Hematopoietic multipotent progenitor cell treated with erythropoietin and hydrocortisone succinate and interleukin-3 and kit ligand, for 17 days (in vitro differentiated cells): Measurements from ENCODE around the gene SRL.
"Not testable (repeated sequence)": the region's sequence is repeated elsewhere in the genome, so short reads cannot be mapped to it uniquely, and the experiment has no call there.

Source experiments
- DNase-seq: peaks from one replicate; pipeline ENCODE4 v3.0.0-alpha.2; 2015; ENCODE audit warnings: low spot score

The SRL gene

DNA sequence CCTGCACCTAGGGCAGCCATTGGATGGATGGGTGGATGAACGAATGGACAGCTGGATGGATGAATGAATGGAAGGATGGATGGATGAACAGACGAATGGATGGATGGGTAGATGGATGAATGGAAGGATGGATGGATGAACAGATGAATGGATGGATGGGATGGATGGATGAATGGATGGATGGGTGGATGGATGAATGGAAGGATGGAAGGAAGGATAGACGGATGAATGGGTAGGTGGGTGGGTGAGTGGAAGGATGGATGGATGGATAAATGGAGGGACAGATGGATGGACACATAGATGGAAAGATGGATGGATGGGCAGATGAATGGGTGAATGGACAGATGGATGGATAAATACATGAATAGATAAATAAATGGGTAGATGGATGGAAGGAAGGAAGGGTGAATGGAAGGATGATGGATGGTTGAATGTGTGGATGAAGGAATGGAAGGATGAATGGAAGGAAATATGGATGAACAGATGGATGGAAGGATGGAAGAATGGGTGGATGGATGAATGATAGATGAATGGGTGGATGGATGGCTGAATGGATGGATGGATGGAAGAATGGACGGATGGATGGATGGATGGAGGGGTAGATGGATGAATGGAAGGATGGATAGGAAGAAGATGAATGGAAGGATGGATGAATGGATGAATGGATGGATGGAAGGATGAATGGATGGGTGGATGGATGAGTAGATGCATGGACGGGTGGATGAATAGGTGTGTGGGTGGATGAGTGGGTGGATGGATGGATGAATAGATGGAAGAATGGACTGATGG lies 15.4 kb downstream of the SRL start:
- no peak for DNase-seq

DNA sequence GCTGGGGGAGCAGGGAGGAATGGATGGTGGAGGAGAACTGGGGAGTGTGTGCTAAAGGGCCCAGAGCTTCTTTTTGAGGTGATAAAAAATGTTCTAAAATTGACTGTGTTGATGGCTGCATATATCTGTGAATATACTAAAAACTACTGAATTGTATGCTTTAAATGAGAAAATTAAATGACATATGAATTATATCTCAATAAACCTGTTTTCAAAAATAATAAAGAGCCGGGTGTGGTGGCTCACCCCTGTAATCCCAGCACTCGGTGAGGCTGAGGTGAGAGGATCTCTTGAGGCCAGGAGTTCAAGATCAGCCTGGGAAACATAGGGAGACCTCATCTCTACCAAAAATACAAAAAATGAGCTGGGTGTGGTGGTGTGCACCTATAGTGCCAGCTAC lies 16.8 kb downstream of the SRL start:
- no peak for DNase-seq

DNA sequence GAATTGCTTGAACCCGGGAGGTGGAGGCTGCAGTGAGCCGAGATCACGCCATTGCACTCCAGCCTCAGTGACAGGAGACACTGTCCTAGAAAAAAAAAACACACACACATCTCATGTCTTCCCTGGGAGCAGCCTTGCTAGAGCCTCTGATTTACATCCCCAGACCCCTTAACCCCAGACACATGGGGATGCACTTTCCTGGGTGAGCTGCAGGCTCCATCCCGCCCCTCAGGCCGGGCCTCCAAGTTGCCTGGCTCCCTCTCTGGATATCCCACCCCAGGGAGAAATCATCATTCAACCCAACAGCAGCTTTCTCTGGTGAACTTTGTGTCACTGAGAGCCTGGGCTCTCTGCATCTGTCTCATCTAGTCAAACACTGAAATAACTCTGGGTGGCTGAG lies 21.5 kb downstream of the SRL start:
- no peak for DNase-seq

DNA sequence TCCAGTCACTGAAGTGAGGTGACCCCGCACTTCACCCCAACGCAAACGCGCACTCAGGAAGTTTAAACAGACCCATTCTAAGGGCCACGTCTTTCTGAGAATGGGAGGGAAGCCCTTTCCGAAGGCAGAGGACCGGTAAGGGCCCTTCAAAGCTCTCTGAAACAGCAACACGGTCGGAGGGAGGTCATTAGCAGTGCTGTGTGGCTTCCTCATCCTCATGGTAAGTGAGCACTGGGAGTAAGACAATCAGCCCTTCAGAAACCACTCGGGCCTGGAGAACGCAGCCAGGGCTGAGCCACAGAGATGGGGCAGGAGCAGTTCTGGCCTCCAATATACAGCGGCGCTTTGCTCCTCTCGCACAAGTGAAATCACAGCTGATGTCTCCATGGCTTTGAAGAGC lies 23.7 kb downstream of the SRL start:
- DNase-seq: no peak

DNA sequence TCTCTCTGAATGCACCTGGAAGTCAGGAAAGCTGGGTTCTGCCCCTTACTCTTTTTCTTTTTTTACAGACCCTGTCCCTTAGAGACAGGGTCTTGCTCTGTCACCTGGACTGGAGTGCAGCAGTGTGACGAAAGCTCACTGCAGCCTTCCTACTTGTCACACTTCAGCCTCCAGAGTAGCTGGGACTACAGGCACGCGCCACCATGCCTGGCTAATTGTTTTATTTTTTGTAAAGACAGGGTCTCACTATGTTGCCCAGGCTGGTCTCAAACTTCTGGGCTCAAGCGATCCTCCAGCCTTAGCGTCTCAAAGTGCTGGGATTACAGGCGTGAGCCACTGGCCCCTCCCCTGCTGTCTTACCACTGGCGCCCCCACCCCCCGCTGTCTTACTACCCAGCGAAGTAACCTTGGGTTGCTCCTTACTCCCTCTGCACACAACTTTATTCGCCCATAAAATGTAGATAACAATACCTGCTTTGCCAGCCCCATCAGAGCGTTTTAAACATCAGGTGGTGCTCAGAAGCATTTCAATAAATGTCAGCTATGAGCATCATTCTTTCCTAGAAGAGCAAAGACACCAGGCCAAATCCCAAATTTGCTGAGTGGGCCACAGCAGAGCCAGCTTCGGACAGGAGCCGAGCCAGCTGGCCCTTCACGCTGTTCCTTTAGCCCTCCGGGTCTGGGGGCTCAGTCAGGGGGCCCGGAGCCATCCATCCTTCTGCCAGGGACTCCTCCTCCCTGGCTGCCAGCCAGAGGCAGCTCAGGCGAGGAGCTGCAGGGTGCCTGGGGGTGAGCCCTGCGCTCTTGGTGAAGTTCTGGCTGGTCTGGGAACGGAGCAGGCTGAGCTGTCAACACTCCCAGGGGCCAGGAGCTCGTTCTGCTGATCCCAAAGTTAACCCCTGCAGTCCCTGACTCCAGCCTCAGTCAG lies 24.4 kb downstream of the SRL start:
- DNase-seq: no peak

DNA sequence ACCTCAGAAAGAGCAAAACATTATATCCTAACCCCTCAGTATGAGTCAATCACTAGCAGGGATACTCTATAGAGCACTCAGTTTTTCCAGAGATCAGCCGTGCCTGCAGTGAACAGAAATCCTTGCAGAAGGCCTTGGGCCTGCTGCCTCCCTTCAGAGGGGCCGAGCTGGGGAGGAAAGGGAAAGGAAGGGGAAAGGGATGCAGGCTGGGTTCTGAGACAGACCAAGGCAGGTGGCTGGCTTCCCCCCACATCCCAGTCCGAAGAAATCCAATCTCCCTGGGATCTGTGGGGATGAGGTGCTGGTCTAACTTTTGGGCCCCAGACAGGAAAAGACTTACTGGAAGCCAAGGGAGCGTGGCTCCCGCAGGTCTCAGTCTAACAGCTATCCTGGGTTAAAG lies 25.3 kb downstream of the SRL start:
- no peak for DNase-seq

DNA sequence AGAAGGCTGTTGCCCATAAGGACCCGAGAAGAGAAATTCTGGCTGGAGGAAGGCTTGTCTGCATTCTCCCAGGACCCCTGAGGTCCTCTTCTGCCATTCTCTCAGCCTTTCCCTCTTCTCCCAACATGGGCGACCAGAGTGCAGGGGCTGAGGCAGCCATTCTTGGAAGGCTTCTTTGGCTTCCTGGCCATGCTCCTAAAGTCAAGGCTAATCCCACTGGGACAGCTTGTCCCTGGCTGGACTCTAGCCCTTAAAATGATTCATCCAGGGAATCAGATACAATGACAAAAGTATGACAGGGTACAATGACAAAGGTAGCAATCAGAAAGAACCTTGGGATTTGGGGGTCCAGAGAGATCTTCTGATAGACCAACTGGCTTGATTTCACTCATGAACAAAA lies 26.8 kb downstream of the SRL start:
- no peak for DNase-seq

DNA sequence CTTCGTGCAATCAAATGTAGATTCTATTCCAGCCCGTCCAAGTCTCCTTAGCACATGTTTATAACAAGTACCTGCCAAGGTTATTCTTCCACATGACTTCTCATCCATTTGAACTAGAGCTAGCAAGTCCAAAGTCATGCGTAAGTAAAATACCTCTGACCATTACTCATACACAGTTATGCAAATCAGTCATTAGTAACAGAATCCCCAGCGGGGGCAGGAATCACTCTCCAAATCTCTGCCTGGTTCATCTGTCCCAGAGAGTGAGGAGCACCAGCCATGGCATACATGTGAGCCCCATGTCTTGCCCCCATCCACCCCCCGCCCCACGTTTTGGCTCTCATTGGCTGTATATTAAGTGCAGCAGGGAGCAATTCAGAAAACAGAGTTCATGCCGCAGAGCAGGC lies 27.7 kb downstream of the SRL start:
- no peak for DNase-seq

DNA sequence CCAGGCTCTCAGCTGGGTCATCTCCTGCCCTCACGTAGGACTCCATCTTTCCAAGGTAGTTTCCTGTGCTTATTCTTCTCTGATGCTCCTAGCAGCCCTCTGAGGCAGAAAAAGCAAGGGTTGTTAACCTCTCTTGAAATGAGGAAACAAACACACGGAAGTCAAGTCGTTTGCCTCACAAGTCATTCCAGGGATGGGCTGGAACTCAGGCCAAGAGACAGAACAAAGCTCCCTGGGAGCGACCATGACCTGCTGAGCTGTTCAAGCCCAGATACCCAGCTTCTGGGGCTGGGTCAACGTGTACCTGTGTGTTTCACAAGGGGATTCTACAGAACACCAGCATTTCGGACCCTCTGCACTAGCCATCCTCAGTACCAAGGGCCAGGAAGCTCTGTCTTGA lies 28.1 kb downstream of the SRL start:
- no peak for DNase-seq

DNA sequence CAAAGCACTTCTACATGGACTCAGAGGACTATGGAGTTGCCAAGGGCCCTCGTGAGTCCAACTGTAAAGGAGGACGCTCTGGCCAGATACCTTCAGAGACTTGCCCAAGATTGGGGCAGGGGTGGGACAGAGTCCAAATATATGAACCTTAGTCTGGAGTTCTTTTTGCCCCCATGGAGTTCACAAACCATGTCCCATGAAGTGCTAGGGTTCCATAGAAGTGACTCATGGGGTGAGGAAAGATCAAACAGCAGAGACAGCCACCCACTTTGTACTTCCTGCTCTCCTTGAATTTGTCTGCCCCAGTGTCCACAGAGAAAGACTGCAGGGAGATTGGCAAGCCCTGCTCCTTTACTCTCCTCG lies 29.0 kb downstream of the SRL start:
- DNase-seq: no peak

DNA sequence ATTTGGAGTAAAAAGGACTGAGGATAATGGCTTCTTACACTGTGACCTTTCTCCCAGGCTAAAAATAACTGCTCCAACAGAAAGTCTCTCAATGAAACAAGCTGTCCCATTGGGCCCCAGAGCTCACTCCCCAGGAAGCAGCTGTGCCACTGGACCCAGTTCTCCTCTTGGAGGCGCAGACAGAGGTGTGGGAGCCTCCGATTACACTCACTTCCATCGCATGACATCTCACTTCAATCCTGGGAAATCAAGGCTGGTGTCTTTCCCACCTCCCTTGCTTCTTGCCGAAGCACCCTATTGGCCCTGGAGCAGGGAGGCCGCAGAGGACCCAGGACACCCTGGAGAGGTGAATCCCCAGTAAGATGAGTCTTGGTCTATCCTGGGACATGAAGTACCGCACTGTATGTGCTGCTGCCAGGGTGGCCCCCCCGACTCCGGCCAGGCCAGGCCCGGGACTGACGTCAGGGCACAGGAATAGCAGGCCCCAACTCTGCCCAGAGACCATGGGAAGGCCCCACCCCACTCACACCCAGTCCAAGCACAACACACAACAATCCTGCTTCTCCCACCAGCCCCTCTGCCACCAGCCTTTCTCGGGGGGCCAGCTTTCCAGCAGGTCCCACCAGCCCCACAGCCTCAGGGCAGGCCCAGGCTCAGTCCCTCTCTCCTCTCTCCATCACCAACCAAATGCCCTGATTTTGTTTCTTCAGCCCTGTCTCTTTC lies 29.5 kb downstream of the SRL start:
- no peak for DNase-seq

DNA sequence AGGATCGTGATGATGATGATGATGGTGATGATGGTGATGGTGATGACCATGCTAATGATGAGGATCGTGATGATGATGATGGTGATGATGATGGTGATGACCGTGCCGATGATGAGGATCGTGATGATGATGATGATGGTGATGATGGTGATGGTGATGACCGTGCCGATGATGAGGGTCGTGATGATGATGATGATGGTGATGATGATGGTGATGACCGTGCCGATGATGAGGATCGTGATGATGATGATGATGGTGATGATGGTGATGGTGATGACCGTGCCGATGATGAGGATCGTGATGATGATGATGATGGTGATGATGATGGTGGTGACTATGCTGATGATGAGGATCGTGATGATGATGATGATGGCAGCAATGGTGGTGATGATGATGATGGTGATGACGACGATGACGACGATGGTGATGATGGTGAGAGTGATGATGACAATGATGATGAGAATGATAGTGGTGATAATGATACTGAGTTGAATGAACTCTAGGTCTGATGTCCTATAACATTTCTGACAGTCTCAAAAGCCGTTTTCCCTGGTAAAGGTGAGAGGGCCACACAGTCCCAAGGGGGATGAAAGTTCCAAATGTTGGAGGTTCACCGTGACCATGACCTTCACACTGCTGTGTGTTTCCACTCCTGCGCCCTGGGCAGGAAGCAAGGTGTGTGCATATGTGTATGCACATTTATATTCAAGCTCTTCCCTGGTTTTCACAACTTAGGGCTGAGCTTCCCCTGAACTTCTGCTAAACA lies 30.3 kb downstream of the SRL start:
- not testable (repeated sequence) for DNase-seq

DNA sequence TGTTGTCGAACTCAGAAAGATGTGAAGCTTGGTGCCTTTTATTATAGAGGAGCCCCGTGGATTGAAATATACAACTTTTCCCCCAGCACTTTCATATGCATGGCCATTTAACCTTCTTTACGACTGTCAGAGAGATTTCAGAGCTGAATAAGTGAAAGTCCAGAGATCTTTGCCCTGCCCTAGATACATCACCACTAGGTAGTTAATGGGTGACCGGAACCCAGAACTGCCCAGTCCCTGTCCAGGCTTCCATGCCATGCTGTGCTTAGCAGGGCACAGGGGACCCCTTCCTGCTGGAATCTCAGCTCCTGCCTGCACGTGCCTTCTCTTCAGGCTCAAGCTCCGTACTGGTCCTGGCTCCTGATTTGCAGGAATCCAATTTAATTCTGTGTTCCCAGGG lies 32.2 kb downstream of the SRL start:
- no peak for DNase-seq

DNA sequence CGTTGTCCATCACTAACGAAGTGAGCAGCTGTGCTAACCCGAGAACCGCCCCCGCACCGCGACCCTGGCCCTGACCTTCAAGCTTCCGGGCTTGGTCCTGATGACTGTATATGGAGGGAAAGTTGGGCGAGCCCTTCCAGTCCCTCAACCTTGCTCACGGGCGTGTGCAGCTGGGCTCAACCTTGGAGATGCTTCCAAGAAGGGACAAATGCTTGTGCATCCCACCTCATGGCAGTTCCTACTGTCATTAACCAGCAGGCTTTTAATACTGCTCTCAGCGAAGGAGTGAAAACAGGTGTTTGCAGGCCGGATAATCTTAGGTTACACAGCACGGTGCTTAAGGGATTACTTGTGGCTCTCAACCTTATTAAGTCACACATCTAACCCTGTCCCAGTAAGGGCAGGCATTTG lies 33.5 kb downstream of the SRL start:
- no peak for DNase-seq

DNA sequence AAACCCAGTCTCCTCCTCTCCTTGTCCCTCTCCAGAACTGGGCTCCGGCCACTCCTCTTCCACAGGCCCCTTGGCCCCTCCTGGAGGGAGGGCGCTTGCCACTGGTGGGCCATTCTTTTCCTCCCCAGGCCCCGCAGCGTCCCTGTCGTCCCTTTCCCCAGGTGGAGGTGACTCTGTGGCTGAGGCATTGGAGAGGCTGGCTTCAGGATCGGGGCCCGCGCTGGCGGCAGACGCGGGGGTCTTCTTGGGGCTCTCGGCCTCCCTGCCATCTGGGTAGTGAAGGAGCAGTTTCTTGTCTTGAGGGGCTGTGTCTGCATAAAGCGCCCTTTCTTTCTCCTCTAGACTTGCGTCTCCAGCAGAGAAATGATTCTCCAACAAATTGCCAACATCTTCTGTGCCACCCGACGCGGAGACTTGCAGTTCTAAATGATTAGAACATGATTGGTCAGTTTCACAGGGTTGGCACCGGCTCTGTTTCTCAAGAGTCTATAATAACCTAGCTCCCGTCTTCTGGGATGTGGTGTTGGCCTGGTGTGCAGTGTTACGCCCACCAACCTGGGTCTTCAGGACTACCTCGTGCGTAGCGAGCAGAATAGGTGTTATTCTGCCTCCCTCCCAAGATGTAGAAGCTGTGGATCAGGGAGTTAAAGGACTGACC lies 34.1 kb downstream of the SRL start:
- DNase-seq: no peak

DNA sequence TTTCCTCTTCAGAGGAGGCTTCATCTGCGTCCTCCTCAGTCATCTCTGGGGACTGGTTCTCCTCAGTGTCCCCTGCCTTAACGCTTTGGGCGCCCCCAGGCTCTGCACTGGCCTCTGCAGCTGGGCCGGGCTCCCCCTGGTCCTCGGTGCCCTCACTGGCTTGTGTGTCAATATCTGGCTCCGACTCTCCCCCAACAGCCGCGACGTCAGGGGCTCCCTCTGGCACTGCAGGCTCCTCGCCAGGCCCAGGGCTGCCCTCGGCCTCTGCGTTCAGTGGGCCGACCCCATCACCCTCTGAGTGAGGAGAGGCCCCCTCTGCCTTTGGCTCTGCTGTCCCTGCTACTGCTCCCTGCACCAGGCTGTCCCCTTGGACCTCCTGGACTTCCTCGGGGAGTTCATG lies 34.7 kb downstream of the SRL start:
- DNase-seq: no peak

DNA sequence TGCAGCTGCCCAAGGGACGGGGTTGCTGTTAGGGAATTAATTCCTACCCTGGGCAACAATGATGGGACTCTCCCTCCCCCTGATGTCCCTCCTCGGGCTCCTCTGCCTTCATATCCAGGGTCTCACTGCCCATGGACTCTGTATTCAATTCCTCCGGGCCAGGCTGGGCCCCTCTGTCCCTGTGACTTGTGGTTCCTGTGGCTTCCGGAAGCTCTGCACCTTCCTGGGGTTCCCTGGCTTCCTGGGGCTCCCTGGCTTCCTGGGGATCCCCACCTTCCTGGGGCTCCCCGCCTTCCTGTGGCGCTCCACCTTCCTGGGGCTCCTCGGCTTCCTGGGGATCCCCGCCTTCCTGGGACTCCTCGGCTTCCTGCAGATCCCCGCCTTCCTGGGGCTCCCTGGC lies 35.2 kb downstream of the SRL start:
- DNase-seq: no peak

DNA sequence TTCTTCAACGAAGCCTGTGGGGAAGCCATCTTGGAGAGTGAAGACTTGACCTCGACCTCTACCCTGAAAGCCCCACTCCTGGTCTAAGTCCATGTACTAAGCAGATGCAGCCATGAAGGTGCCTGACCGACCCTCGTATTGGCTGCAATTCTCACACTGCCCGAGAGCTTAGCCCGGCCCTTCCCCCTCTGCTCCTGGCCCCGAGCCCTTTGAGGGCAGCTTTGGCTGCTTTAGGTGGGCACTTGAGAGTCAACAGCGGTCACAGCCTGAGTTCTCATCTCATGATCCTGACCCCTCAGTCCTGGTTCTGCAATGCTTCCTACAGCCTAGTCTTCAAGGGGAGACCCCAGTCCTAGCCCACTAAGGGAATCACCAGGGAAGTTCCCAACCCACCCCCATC lies 35.9 kb downstream of the SRL start:
- no peak for DNase-seq

DNA sequence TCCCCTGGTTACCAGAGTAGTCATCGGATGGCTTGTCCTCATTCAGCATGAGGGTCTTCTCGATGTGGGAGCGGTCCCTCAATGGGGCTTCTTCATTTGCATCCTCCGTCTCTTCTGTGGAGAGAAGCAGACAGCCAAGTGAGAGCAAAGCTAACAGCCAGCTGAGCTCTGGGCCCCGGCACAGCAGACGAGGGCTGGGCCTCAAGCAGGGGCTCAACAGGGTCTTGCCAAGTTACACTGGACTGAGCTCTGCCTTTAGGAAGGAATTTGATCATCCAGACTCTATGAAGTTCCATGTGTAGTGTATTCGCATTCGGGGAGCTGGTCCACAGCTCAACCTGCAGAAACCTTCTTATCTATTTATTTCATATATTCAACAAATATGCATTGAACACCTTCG lies 37.4 kb downstream of the SRL start:
- no peak for DNase-seq

DNA sequence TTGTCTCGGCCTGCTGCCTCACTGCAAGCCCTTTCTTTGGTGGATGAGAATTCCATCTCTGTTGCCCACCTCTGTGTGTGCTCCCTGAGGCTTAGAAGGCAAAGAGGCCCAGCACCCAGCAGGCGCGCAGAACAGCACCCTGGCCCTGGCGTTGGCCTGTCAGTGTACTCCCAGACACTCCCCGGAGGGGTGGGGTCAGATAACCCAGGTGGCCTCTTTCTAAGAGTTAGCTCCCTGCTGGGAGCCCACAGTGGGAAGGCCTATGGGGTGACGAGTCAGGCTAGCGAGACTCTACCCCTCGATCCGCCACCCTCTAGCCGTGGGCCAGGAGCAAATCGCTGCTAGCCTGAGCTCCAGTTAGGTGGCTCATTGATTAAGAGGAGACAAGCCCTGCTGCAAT lies 38.1 kb downstream of the SRL start:
- no peak for DNase-seq

DNA sequence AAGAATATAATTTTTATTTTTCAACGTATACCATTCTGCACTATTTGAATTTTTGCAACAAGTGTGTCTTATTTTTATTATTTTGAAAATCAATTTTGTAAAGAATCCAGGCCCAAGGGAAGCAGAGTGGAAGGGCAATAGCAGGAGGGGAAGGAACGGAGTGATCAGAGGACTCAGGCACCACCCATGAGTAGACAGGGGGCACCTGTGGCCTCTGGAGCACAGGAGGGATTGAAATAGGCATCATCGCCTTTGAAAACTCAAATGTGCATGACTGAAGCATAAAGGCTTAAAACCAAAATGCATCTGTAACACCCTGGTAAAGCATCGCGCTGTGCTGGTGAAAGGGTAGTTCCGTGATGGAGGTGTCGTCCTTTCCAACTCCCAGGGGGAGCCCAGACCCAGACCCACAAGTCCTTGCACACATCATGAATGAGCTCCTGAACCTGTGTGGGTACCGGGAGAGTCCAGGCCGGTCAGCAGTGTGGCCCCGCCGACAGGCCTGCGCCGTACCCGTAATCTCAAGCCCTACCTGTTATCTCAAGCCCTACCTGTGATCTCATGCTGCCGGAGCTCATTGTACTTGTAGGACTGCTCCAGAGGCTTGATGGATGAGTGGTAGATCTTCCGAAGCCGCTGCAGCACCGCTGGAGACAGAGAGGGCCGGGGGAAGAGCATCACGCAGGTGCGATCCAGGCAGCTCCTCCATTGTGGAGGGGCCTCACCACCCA lies 39.1 kb downstream of the SRL start:
- no peak for DNase-seq
